GM21786 (cell line): ENCODE results near the gene CDKL1.
"Not testable (repeated sequence)": the region's sequence is repeated elsewhere in the genome, so short reads cannot be mapped to it uniquely, and the experiment has no call there.

Experiments
- ATAC-seq: cut with Tn5 transposase; IDR thresholded peaks from one replicate; pipeline ENCODE4 v1.9.1; 2021; ENCODE audit not compliant: unreplicated experiment

Gene CDKL1

DNA sequence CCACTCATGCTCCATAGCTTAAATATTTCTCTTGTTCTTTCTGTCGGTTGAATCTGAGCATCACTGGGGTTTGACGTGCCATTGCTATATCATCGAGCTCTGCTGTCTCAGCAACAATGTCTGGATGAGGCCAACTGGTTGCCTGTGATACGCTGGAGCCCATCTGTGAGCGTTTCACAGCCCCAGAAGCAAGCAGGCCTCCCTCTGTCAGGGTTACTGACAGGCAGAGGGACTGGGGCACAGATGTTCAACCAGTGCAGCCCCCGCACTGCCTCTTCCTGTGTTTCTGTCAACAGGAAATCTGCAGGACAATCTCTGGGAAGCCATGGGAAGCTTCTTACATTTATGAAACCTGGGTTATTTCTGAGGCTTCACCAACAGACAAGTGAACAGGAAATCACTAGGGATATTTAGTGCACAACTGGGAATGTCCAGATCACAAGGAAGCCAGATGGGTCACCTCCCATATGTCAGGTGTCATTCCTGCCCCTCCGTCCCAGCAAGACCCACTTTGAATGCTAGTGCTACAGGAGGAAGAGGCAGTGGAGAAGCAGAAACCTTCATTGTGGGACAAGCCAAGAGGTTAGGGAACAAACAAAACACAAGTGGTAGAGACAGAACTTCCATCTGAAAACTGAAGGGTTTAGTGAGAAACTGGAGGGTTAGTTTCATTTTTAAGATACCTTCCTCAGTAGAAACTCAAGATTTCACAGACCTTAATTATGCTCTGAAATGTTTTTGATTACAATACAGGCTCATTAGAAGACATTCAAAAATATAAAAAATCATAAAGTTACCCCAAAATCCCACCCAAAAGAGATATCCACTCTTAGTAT lies 60.5 kb downstream of the CDKL1 start:
- peak; percentile 35 for ATAC-seq

DNA sequence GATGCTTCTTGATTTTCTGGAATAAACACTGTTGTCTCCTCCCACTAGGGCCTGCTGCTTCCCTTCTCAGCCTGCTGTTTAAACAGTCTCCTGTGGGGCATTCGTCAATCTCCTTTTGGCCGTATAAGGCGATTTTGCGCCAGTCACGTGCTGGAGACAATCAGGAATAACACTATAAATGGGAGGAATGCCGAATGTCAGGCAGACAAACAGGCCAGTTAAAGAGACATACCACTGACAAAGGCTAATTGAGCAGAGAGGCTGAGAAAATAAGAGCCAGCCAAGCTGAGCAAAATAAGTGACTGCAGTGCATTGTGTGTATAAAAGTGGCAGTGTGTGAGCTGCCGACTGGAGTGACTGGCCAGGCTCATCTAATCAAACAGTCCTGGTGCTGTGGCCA lies 61.3 kb downstream of the CDKL1 start:
- ATAC-seq, result no peak

DNA sequence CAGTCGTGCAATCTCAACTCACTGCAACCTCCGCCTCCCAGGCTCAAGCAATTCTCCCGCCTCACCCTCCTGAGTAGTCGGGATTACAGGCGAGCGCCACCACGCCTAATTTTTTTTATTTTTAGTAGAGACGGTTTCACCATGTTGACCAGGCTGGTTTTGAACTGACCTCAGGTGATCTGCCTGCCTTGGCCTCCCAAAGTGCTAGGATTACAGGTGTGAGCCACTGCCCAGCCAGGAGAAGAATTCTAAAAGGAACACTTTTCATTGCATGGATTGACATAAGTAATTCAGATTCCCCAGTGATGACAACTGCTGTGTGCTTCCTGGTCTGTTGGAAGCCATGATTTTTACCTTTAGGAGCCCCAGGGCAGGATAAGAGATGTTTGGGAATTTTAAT lies 62.5 kb downstream of the CDKL1 start:
- no peak for ATAC-seq

DNA sequence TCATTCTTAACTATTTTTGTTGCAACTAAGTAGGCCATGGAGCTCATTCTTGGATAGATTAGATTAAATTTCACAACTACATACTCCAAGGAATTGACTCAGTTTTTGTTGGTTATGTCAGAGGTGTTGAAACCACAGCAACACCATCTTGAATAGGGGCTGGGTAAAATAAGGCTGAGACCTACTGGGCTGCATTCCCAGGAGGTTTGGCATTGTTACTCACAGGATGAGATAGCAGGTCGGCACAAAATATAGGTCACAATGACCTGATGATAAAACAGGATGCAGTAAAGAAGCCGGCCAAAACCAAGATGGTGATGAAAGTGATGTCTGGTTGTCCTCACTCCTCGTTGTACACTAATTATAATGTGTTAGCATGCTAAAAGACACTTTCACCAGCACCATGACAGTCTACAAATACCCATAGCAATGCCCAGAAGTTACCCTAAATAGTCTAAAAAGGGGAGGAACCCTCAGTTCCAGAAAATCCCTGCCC lies 63.6 kb downstream of the CDKL1 start:
- ATAC-seq, result no peak

DNA sequence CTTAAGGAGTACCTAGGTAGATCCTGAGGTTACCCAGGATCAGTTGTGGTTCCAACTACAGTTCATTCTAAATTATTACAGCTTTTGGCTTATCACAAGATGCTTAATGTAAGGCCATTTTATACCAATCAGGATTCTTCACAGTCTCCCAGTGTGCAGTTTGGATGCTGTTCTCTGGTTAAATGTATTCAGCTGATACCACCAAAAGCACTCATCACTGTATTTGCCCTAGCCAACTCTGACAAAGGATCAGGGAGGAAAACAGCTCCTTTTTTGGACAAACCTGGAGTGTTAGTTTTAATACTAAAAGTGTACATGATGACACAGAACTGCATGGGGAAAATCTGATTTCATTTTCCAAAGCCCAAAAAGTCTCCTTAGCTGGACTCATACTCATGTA lies 65.1 kb downstream of the CDKL1 start:
- ATAC-seq, result no peak

DNA sequence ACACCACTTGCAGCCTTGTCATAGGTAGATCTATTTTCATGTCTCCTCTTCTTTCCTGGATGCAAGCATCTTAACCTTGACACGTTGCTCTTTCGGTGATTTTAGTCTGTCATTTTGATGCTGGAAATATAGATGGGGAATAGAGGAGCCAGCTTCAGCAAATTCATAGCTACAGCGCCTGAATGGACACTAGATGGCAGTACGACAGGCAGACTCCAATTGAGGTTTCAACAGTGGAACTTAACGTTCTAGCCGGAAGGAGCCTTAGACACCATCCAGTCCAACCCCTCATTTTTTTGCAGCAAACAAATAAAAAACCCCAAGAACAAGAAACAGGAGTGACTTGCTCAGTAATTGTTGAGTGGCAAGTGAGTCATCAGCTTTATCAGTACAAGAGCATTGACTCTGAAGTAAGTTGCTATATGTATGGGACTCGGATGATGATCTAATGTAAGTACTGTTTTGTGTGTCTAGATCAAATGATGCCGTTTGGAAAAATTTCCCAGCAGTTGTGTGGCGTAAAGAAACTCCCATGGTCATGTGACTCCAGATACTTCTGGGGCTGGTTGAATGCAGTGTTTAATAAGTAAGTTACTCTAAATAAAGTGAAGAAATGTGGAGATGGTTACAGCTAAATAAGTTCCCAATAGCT lies 75.5 kb downstream of the CDKL1 start:
- peak; percentile 88 for ATAC-seq

DNA sequence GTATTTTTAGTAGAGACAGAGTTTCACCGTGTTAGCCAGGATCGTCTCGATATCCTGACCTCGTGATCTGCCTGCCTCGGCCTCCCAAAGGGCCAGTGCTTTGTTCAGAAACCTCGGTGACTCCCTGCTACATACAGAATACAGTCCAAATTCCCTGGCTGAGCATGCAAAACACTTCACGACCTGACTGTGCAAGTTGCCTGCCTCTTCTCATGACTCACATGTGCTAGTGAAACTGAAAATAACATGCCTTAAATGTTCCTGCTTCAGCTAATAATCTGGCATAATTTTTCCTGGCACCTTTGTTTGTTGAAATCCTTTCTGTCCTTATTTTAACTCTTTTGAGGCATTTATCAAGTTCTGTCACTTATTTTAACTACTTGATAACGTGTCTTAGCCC lies 76.4 kb downstream of the CDKL1 start:
- peak; percentile 32 for ATAC-seq

DNA sequence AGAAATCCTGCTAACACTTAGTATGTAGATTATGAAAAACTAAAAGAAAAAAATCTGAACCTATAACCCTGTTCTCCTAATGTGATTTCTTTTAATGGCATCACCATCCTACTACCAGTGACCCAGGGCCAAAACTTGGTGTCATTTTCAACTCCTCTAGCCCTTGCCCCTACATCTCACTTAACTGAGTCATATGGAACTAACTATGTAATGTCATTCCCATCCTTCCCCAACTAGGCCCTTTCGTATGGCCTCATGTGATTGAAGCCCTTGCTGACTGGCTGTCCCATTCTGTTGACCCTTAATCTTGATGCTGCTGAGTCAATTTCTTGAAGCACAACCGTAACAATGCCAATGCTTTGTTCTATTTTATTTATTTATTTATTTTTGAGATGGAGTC lies 77.0 kb downstream of the CDKL1 start:
- ATAC-seq, result no peak

DNA sequence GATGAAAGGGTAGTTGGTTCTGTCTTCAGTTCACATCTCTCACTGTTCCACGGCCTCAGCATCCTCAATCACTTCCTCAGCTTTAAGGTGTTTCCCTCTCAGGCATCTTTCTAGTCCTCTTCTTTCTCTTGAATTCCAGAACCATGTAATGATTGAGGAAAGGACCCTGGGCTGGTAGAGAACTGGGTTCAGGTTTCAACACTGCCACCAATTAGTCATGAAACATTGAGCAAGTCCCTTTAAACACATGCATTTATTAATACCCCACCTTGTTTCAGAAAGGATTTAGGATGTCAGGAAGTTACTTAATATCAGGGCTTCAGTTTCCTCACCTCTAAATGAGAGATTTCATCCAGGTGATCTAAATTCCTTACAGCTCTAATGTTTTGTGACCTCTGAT lies 77.4 kb downstream of the CDKL1 start:
- ATAC-seq, result no peak

DNA sequence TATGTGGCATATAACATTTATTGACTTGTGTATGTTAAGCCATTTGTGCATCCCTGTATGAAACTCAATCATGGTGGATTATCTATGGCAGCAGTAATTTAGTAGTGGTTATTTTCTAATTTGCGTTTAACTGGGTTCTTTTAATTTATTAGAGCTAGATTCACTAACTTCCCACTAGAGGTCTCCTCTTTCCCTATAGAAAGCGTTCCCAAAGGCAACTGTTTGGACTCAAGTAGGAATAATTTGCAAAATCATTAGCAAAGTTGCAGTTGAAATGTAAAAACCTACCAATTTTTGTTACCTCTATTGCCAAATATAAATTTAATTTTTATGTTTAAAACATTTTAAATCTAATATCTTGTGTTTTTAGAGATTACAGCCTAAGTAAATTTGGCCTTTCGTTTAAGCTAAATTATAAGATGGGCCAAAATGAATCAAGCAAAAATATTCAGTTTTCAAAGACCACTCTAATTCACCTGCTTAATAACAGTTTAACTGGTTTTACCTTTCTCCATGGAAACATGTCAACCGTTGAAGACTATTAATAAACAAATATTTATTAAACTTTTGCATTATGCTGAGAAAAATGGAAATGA lies 78.6 kb downstream of the CDKL1 start:
- no peak for ATAC-seq

DNA sequence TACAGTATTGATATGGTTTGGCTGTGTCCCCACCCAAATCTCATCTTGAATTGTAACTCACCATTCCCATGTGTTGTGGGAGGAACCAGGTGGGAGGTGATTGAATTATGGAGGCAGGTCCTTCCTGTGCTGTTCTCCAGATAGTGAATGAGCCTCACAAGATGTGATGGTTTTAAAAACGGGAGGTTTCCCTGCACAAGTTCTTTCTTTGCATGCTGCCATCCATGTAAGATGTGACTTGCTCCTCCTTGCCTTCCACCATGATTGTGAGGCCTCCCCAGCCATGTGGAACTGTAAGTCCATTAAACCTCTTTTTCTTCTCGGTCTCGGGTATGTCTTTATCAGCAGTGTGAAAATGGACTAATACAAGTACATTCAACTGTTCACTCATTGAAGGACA lies 82.6 kb downstream of the CDKL1 start:
- not testable (repeated sequence) for ATAC-seq

DNA sequence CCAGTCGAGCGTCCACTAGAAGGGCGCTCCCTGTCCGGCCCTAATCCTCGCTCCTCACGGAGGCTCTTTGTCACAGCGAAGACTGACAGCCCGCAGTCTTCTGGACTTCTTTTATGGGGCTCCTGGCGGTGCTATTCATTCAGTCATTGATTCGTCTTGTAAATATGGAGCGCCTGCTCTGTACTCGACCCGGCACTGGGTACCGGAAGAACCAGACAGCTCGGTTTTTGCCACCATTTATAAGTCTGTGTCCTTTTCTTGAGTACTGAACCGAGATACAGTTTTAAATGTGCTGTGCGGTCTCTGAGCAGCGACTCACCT lies 84.0 kb downstream of the CDKL1 start:
- ATAC-seq, result peak; percentile 11

DNA sequence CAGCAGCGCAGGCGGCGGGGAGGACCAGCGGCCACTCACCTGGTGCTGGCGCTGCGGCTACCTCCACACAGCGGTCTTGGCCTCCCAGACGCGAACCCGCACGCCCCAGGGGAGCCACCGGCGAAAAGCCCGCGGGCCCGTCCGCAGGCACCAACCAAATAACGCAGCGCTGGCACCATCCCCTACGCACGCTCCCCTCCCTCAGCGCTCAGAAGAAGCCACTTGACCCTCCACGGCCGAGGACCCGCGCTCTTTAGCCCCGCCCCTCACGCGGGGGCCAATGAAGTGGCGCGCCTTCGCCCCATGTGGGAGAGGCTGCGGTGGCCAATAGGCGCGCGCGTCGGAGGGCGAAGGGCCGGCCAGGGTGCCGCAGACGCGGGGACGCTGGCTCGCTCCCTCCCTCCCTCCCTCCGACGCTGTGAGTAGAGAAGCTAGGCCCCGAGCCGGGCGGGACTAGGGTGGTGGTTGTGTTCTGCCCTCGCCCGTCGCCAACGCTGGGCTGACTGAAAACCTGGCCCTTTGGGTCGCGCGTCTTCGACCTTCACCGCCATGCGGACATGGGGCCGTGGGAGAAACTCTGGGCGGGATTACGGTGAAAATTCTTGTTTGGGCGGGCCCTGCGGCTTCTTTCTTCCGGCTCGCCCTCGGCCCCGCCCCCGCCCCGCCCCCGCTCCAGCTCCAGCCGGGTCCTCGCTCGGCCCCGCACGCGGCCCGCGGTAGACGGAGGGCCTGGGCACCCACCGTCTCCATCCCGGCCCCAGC lies 84.5 kb downstream of the CDKL1 start, which contains the start of the genes DMAC2L and L2HGDH:
TSS of gene DMAC2L (plus strand) at position 353 of the 762 bp plus-strand sequence. CDS start 9,164 bp downstream, outside the sequence.
TSS of gene L2HGDH (minus strand) at position 258 of the 762 bp plus-strand sequence. CDS start at position 179, 79 bp downstream.
- peak; percentile 92 for ATAC-seq

DNA sequence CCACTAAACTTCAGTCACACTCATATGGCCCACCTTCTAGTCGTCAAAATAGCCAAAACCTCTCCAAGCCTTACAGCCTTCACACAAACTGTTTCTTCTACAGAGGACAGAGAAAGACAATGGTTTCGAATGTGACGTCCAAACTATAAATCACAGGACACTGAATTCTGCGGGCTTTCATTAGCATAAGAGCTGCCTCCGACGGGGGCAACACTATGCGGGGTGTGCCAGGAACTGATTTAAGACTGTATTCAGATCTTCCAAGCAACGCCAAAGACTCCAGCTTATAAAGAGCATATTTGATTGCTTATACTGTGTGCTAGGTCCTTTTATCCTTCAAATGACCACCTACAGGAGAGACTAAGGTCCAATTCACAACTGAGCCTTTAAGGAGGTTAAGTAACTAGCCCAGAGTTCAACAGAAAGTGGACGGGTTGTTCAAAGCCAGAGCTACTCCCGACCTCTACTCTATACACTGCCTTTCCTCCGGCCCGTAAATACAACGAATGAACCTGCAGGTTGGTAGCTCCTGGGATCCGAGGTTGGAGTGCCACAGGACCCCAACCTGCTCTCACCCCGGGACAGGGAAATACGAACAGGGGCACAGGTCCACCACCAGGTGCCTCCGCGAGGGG lies 85.2 kb downstream of the CDKL1 start:
- ATAC-seq, result no peak

DNA sequence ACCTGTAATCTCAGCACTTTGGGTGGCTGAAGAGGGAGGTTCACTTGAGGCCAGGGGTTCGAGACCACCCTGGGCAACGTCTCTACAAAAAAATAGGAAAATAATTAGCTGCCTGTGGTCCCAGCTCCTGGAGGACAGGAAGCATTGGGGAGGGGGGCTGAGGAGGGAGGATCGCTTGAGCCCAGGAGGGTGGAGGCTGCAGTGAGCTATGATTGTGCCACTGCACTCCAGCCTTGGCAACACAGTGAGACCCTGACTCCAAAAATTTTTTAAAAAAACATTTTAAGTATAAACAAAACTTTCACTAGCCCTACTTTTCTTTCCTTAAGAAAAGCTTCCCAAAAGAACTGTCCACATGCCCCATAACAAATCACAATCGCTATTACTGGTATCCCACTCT lies 86.2 kb downstream of the CDKL1 start:
- no peak for ATAC-seq

DNA sequence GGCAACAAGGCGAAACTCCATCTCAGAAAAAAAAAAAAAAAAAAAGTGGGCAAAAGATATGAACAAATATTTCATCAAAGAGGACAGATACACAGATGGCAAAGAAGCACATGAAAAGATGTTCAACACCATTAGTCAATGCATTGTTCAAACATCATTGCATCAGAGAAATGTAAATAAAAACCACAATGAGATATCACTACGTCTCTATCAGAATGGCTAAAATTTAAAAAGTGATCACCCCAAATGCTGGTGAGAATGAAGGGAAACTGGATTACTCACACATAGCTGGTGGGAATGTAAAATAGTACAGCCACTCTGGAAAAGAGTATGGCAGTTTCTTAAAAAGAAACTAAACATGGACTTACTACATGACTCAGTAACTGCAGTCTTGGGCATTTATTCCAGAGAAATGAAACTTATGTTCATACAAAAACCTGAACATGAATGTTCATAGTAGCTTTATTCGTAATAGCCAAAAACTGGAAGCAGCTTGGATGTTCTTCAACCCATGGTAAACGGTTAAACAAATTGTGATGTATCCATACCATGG lies 88.2 kb downstream of the CDKL1 start:
- ATAC-seq, result no peak

DNA sequence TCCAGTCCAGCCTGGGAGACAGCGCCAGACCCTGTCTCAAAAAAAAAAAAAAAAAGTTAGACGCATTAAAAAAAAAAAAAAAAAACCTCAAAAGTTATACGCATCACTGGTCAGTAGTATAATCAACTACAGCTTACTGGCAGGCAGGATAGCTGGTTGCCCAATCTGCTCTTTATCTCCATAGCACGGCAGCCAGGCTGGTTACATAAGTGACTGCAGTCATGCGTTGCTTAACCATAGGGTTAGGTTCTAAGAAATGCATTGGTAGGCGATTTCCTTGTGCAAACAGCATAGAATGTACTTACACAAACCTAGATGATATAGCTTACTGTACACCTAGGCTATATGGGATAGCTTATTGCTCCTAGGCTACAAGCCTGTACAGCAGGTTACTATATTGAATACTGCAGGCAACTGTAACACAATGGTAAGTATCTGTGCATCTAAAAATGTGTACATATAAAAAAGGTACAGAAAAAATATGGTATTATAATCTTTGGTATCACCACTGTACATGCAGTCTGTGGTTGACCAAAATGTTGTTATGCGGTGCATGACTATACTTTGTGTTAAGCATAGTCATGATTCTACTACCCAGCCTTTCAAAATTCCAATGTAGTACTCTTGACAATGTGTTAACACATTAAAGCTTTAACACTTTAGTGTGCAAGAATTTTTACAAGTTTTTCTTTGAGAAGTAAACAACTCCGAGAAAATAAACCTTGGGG lies 92.8 kb downstream of the CDKL1 start:
- no peak for ATAC-seq

DNA sequence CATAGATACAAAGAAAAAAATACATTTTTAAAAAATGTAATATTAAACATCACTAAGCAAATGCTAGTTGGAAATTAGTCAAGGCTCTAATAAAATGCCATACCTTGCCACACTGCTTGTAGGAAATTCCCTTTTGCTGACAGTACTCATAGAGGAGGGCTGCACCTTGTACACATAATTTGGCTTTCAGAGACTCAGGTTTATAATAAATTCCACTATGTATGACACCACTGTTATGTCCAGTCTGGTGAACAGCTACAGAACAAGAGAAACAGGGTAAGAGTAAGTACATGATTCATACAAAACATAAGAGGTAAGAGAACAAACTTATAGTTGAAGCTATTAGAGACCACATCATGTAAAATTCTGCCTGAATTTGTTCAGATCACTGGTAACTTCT lies 94.8 kb downstream of the CDKL1 start:
- ATAC-seq, result no peak

DNA sequence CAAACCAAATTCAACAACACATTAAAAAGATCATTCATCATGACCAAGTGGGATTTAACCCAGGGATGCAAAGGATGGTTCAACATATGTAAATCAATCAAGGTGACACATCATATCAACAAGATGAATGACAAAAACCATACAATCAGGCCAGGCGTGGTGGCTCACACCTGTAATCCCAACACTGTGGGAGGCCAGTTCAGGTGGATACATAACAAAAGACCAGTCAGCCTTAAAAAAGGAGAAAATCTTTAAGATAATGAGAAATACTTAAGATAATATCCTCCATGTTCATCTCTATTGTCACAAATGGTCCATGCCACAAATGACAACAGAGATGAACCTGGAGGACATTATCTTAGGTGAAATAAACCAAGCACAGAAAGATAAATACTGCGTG lies 97.1 kb downstream of the CDKL1 start:
- ATAC-seq, result no peak

DNA sequence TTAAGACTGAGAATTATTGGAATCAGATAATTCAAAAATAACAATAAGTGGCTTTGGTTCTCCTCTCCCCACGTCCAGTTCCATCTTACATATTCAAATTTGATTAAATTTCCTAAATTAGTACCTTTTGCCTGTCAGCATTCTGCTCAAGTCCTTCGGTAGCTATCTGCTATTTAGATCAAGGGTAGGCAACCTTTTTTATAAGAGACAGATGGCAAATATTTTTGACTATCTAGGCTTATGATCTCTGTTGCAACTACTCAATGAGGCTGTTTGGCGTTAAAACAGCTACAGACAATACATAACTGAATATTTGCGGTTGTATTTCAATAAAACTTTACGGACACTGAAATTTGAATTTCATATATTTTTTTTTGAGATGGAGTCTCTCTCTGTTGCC lies 106.4 kb downstream of the CDKL1 start:
- ATAC-seq, result no peak
